GM03348 (cell line): ENCODE measurements around the gene DDX17.
"Not testable (repeated sequence)": the region's sequence is repeated elsewhere in the genome, so short reads cannot be mapped to it uniquely, and the experiment has no call there.

ENCODE experiments used
- DNase-seq: peaks from one replicate; pipeline ENCODE4 v3.0.0; 2012; ENCODE audit warnings: low spot score

DDX17 gene

GRCh38 chr22:38491707-38492348, 14.3 kb downstream of the DDX17 start:
- DNase-seq: no peak

GRCh38 chr22:38490915-38491314, 15.2 kb downstream of the DDX17 start:
- DNase-seq: no peak

- DNase-seq: no peak
Observed at GRCh38 chr22:38490475-38490874, 15.6 kb downstream of the DDX17 start.

- no peak for DNase-seq
Observed at GRCh38 chr22:38489561-38490145, 16.5 kb downstream of the DDX17 start.

GRCh38 chr22:38489142-38489541, 17.0 kb downstream of the DDX17 start:
- DNase-seq: no peak

GRCh38 chr22:38487946-38488345, 18.2 kb downstream of the DDX17 start:
- DNase-seq: no peak

GRCh38 chr22:38485783-38486182, 20.3 kb downstream of the DDX17 start:
- no peak for DNase-seq

GRCh38 chr22:38484244-38484643, 21.9 kb downstream of the DDX17 start:
- no peak for DNase-seq

- DNase-seq: no peak
Observed at GRCh38 chr22:38482662-38483308, 23.3 kb downstream of the DDX17 start.

- no peak for DNase-seq
Observed at GRCh38 chr22:38481871-38482332, 24.2 kb downstream of the DDX17 start.

GRCh38 chr22:38481162-38481870, 24.8 kb downstream of the DDX17 start:
- DNase-seq: no peak

GRCh38 chr22:38479096-38479837, 26.8 kb downstream of the DDX17 start:
- no peak for DNase-seq

- DNase-seq: no peak
Observed at GRCh38 chr22:38477585-38477984, 28.5 kb downstream of the DDX17 start.

- DNase-seq: no peak
Observed at GRCh38 chr22:38474003-38474607, 32.0 kb downstream of the DDX17 start.

GRCh38 chr22:38471237-38471636, 34.9 kb downstream of the DDX17 start:
- no peak for DNase-seq

GRCh38 chr22:38470179-38470578, 35.9 kb downstream of the DDX17 start:
- not testable (repeated sequence) for DNase-seq

GRCh38 chr22:38469306-38469781, 36.8 kb downstream of the DDX17 start:
- DNase-seq: no peak

GRCh38 chr22:38468443-38469305, 37.4 kb downstream of the DDX17 start:
- peak; percentile 67 for DNase-seq

- DNase-seq: peak; percentile 99
Observed at GRCh38 chr22:38467904-38468442, 38.1 kb downstream of the DDX17 start, which contains the start of gene KDELR3. TSS of gene KDELR3 (plus strand) at chr22:38468096. CDS start at chr22:38468234, 138 bp downstream.

GRCh38 chr22:38467438-38467903, 38.6 kb downstream of the DDX17 start:
- DNase-seq: peak; percentile 55
